ENCODE results near the gene LMAN1L.
A peak's percentile ranks its signal among the peaks of the same experiment; 100 is the strongest.

Gene LMAN1L

DNA sequence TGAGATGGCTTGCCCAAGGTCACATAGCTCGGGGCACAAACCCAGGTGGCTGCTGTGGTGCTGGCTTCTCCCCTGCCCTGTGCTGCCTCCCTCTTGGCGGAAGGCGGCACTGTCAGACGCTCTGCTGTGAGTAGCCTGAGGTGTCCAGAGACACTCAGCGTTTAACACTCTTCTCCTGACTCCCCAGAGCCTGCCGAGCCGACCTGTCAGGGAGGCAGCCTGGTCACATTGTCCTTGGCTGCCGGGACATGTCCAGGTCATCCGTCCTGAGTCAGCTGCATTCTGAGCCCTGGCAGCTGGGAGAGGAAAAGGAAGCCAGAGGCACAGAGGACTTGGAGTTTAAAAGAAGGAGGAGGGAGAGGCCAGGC is 4.7 kb downstream of the LMAN1L start:
- DNase-seq, result no peak

GRCh38 chr15:74820056-74820455 is 7.4 kb downstream of the LMAN1L start:
- no peak for DNase-seq

GRCh38 chr15:74821091-74821789 is 8.6 kb downstream of the LMAN1L start:
- no peak for DNase-seq

GRCh38 chr15:74821790-74822158 is 9.1 kb downstream of the LMAN1L start:
- no peak for DNase-seq

DNA sequence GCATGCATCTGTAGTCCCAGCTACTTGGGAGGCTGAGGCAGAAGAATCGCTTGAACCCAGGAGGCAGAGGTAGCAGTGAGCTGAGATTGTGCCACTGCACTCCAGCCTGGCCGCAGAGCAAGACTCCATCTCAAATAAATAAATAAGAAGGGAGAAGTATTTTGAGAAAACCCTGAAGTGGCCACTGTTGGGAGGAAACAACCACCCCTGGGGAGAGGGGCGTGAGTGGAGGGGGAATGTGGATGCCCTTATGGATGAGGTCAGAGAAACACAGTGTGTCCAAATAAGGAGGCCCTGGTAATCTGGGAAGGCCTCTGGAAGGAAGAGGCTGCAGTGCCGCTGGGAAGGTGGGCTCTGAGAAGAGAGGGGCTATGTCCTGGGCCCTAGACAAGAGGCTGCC is 9.6 kb downstream of the LMAN1L start:
- DNase-seq, result no peak

GRCh38 chr15:74823324-74823723 is 10.7 kb downstream of the LMAN1L start:
- DNase-seq, result no peak

GRCh38 chr15:74824976-74825375 is 12.3 kb downstream of the LMAN1L start:
- no peak for DNase-seq

DNA sequence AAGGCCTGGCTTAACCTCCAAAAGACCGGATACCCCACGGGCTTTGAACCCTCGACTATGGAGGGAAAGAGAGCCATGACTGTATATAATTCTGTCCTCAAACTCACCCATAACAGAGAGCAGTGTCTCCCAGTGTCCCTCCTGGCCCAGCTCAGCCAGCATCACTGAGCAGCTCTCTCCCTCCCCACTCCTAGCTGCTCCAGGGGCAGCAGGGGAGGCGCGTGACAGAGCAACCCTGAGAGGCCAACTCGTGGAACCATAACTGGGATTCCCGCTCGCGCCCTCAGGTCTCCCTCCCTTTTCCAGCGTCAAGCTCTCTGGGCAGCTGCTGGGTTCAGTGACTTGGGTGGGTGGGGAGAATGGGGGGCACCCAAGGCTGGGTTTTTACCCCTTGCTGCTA is 13.2 kb downstream of the LMAN1L start:
- no peak for DNase-seq

DNA sequence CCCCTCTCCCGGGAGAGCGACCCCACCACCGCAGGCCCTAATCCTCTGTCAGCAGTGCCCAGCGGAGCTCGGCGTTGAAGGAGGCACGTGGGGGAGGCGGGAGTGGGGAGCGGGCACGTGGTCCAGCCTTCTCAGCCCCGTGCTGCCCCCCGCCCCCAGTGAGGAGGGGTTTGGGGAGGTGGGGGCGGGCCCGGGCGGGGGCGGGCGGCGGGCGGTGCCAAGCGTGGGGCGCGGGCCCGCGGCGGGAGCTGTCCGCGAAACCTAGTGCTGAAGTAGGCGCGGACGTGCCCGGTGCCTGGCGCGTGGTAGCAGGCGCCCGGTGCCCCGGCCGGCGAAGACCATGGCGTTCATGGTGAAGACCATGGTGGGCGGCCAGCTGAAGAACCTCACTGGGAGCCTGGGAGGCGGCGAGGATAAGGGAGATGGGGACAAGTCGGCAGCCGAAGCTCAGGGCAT is 13.8 kb downstream of the LMAN1L start, which contains the start of gene CPLX3:
CPLX3 (plus strand) TSS at position 264 of the 456 bp plus-strand sequence; CDS start at position 341, 77 bp downstream.
- DNase-seq, result peak; percentile 37

- DNase-seq, result no peak
Observed at GRCh38 chr15:74826921-74827320, 14.3 kb downstream of the LMAN1L start.

DNA sequence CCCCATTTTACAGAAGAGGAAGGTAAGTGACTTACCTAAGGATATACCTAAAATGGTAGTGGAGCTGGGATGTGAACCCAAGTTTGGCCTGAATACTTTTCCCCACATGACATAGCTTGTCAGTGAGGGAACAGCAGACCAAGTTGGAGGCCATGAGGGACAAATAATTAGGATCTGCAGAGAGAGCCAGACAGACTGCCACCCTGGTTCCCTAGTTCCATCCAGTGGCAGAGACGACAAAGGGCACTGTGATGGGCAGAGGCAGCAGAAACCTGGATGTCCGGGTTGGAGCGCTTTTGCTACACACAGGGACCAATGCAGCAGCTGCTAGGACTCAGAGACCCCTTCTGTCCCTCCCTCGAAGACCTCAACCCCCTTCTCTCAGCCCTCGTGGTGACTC is 15.0 kb downstream of the LMAN1L start:
- no peak for DNase-seq

DNA sequence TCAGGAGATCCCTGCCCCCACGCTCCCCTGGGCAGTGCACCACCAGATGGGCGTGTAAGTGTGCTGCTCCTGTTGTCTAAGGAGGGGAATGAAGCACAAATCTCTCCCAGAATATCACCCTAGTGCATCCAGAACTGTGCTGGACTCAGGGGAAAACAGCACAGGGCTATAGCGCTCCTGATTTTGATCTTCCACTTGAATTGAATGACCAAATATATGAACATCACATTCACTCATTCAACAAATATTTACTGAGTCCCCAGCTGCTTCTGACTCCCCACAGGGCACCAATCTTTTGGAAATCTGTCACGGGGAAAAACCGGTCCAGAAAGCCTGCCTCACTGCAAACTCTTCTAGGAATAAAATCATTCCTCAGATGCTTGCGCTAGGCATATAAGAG is 16.2 kb downstream of the LMAN1L start:
- no peak for DNase-seq

- DNase-seq, result no peak
Observed at GRCh38 chr15:74829486-74829885, 16.9 kb downstream of the LMAN1L start.

DNA sequence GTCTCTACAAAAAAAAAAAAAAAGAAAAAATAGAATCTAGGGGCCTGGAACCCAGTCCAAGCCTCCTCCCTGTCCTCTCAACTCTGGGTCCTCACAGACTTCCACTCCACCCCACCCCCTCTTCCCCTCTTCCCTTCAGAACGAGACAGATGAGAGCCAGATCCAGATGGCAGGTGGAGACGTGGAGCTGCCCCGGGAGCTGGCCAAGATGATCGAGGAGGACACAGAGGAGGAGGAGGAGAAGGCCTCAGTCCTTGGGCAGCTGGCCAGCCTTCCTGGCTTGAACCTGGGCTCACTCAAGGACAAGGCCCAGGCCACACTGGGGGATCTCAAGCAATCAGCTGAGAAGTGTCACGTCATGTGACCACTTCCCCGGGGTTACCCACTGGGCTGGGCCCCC is 17.4 kb downstream of the LMAN1L start:
- DNase-seq, result no peak

GRCh38 chr15:74830868-74831267 is 18.2 kb downstream of the LMAN1L start:
- DNase-seq, result no peak

DNA sequence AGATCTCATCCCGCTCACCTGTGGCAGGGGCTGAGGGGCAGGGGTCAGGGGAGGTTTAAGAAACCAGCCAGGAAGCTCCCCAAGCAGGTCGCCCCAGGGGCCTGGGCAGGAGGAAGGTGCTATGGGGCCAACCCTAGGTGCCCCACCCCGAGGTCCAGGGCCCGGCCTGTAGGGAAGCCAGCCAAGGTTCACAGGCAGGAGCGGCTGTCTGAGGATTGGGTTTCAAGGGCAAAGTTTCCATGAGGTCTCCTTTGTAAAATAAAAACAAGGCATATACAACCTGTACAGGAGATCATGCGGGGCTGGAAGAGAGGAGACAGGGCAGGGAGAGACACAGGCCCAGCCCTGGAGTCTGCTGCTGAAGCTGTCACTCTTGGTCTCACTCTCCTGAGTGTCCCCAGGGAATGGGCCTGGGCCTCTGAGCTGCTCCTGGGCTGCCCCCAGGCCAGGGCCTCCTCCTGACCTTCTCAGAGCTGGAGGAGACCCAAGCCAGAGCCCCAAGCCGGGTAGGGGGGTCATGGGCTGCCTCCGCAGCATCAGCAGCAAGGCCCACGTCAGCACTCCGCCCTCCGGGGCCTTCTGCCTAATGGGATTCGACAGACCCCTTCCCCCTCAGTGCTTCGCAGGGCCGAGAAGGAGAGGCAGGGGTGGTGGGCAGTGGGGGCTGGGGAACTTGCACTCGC is 19.3 kb downstream of the LMAN1L start:
- no peak for DNase-seq

DNA sequence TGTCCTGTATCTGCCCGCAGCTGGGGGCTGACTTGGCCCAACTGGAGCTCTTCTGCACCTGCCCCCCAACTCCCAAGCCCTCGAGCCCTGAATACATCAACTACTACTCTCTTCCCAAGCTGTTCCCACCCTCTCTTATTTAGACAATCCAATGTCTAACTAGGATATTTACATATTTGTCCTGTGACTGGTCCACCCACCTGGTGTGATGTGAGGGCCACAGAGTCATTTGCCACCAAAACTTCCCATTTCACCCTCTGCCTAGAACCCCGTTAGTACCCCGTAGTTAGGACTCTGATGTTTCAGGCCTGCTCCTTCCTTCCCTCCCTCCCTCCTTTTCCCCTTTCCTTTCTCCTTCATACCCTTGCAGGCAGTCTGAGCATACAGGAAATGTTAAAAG is 20.2 kb downstream of the LMAN1L start:
- no peak for DNase-seq

DNA sequence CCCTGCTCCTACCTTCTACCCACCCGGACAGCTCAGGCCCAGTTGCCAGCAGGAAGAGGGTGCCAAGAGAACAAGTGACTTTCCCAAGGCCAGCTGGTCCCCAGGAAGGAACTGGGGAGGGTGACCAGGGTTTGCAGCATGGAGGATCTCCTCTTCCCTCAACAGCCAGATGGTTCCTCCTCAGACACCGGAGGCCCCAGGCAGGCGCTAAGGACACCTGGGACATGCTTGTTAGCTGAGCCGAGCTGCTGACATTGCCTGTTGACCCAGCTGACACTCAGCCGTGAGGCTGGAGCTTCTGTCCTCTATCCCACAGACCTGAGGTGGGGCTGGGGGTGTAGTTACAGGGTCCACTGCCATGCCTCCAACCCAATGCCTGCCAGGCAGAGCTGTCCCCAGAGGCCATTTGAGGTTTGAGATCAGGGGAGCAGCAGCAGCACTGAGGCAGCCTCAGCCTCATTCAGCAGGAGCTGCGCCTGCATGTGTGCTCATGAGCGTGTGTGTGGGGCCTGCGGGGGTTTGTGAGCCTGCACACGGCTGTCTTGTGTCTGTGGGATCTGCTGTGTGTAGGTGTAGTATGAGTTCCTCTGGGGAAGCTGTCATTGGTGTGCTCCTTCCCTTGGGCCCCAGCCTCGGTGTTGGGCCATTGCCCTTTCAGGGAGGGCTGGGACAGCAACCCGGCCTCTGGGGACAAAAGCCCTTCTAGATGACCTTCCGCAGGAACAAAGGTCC is 20.9 kb downstream of the LMAN1L start:
- DNase-seq, result no peak

GRCh38 chr15:74835312-74835823 is 22.7 kb downstream of the LMAN1L start:
- peak; percentile 22 for DNase-seq

DNA sequence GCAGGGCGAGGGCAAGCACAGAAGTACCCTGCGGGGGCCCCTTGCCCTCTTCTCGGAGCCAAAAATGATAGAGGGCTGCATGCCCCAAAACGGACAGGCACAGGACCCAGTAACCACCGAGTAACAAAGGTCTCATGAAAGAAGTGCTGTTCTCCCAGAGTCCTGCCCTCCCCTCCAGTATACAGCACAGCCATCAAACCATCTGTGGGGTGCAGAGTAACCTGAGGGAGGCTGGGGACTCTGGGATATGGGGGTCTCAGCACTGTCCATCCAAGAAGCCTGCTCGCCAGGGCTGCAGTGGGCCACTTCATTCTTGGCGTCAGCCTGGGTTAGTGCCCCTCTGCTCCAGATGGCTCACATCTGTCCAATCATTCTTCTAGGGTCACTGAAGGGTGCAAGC is 24.2 kb downstream of the LMAN1L start:
- no peak for DNase-seq

DNA sequence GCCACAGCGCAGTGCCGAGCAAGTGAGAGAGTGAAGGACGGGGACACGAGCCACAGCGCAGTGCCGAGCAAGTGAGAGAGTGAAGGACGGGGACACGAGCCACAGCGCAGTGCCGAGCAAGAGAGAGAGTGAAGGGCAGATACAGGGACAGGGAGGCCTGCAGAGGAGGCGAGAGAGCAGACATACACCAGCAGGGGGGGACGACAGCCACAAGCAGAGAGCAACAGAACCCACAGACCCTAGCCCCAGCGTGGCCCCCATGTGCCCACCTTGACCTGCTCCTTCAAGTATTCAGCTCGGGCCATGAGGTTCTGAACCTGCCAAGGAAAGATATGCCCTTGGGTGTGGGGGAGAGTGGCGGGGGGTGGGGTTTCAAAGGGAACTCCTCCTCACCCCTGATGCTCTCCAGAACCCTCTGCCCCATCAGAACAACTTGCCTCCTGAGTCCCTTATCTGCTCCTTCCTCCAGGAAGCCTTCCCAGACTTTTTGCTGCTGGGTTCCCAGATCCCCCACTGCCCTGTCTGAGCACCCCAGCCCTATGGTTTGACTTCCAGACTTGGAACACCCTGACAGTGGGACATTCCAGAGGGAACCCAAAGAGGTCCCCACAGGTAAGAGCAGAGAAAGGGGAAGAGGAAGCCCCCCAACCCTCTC is 25.0 kb downstream of the LMAN1L start:
- no peak for DNase-seq

GRCh38 chr15:74838137-74838516 is 25.5 kb downstream of the LMAN1L start:
- DNase-seq, result no peak

Data from activated effector memory CD4-positive, alpha-beta T cell treated with Interleukin-2 at 50 U/mL for 16 hours (primary cell).